Neuronal stem cell (in vitro differentiated cells): ENCODE measurements around the gene ALDH3A1.

Source experiments
- DNase-seq: peaks from one replicate; pipeline ENCODE4 v3.0.0-alpha.2; 2013; ENCODE audit warnings: low spot score
- H2AFZ ChIP-seq: one replicate; pipeline ENCODE4 v1.6.1; 2013; ENCODE audit warnings: mild to moderate bottlenecking, low read length, inconsistent platforms
- H2AK5ac ChIP-seq: 2 replicates; pipeline ENCODE4 v1.6.1; 2013; ENCODE audit warnings: low read depth, mild to moderate bottlenecking, inconsistent platforms, low read length, moderate library complexity, mixed read lengths
- H2BK120ac ChIP-seq: 2 replicates; pipeline ENCODE4 v1.6.1; 2013; ENCODE audit warnings: low read depth, mild to moderate bottlenecking, inconsistent platforms, low read length, moderate library complexity, mixed read lengths
- H2BK12ac ChIP-seq: one replicate; pipeline ENCODE4 v1.6.1; 2013; ENCODE audit warnings: low read length, inconsistent platforms
- H2BK15ac ChIP-seq: 2 replicates; pipeline ENCODE4 v1.6.1; 2013; ENCODE audit warnings: mild to moderate bottlenecking, low read length, inconsistent platforms, mixed read lengths
- H2BK5ac ChIP-seq: one replicate; pipeline ENCODE4 v1.6.1; 2013; ENCODE audit warnings: inconsistent platforms, mild to moderate bottlenecking, low read length, moderate library complexity
- H3K14ac ChIP-seq: one replicate; pipeline ENCODE4 v1.6.1; 2013; ENCODE audit warnings: low read length, inconsistent platforms
- H3K18ac ChIP-seq: 2 replicates; pipeline ENCODE4 v1.6.1; 2013; ENCODE audit warnings: low read length, inconsistent platforms
- H3K23ac ChIP-seq: 2 replicates; pipeline ENCODE4 v1.6.1; 2013; ENCODE audit warnings: low read depth, mild to moderate bottlenecking, mixed read lengths, low read length, inconsistent platforms; ENCODE audit not compliant: poor library complexity
- H3K27ac ChIP-seq: replicated peaks from 3 replicates; pipeline ENCODE4 v1.5.1; 2013; ENCODE audit warnings: low read length, inconsistent platforms
- H3K27me3 ChIP-seq, 3 experiments: 2 replicates each; pipeline ENCODE4 v1.6.1; 2013; ENCODE audit warnings: low read length in 3 of 3, mild to moderate bottlenecking in 2 of 3, inconsistent platforms in 1 of 3, low read depth in 1 of 3, mixed read lengths in 1 of 3, moderate library complexity in 1 of 3; ENCODE audit not compliant: control insufficient read depth in 3 of 3, insufficient read depth in 3 of 3
- H3K36me3 ChIP-seq, 2 donors: replicated peaks in 1 of 2; 2 replicates each; pipeline ENCODE4 v1.6.1; 2013; ENCODE audit warnings: low read length in 2 of 2; ENCODE audit not compliant: control insufficient read depth in 2 of 2, insufficient read depth in 2 of 2
- H3K4ac ChIP-seq: 2 replicates; pipeline ENCODE4 v1.6.1; 2013; ENCODE audit warnings: inconsistent platforms, mild to moderate bottlenecking, low read length, moderate library complexity
- H3K4me1 ChIP-seq, 2 donors: 1 replicate in 1 of 2; 2 replicates in 1 of 2; pipeline ENCODE4 v1.6.1; 2013; ENCODE audit warnings: low read length in 2 of 2, low read depth in 1 of 2; ENCODE audit not compliant: control insufficient read depth in 2 of 2, insufficient read depth in 1 of 2
- H3K4me2 ChIP-seq: one replicate; pipeline ENCODE4 v1.6.1; 2013; ENCODE audit warnings: mild to moderate bottlenecking, low read length, inconsistent platforms; ENCODE audit not compliant: insufficient read depth, poor library complexity, severe bottlenecking
- H3K4me3 ChIP-seq, 2 donors: 2 replicates each; pipeline ENCODE4 v1.5.1; 2013; ENCODE audit warnings: low read length in 2 of 2, mild to moderate bottlenecking in 2 of 2, inconsistent platforms in 1 of 2, moderate library complexity in 1 of 2
- H3K79me1 ChIP-seq: one replicate; pipeline ENCODE4 v1.6.1; 2013; ENCODE audit warnings: low read depth, mild to moderate bottlenecking, inconsistent platforms, low read length, moderate library complexity
- H3K9ac ChIP-seq: one replicate; pipeline ENCODE4 v1.6.1; 2013; ENCODE audit warnings: mild to moderate bottlenecking, low read depth, low read length, inconsistent platforms; ENCODE audit not compliant: poor library complexity
- H3K9me3 ChIP-seq, 2 donors: replicated peaks in 1 of 2; 2 replicates each; pipeline versions ENCODE3 to v1.6.1; 2013; ENCODE audit warnings: low read length in 2 of 2, mild to moderate bottlenecking in 2 of 2, inconsistent platforms in 1 of 2, low read depth in 1 of 2, mixed read lengths in 1 of 2, moderate library complexity in 1 of 2; ENCODE audit not compliant: control insufficient read depth in 2 of 2, insufficient read depth in 1 of 2
- H4K8ac ChIP-seq: one replicate; pipeline ENCODE4 v1.6.1; 2013; ENCODE audit warnings: low read depth, mild to moderate bottlenecking, inconsistent platforms, low read length, moderate library complexity
- H4K91ac ChIP-seq: one replicate; pipeline ENCODE4 v1.6.1; 2013; ENCODE audit warnings: low read length, low read depth, mild to moderate bottlenecking, inconsistent platforms; ENCODE audit not compliant: poor library complexity
- WGBS, 2 donors: extraction: QIAGEN DNeasy Blood & Tissue Kit; methylation state at CpG; one replicate each; pipeline ENCODE4 v1.1.7; 2013; ENCODE audit warnings: missing lambda C conversion rate in 2 of 2, mixed read lengths in 1 of 2; ENCODE audit not compliant: insufficient read length in 2 of 2, insufficient replicate concordance in 1 of 2; ENCODE audit errors: extremely low coverage in 2 of 2; 5-methylcytosine and 5-hydroxymethylcytosine counted together

Gene ALDH3A1

DNA sequence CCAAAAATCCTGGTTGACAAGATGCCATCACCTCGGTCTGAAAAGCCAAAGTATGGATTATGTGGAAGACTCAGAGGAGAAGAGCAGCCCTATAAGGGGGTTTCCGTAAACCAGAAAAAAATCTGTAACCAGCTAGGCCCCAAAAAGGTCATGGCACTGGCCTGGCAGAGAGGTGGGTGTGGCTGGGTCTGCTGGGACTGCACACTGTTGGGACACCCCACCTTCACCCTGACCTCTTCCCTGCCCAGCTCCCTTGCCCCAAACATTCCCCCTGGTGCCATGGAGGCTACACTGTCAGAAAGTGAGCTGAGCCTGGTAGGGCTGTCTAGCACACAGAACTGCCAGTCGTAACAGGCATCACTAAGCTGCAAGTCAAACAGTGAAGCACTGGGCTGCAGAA is 38.3 kb downstream of the ALDH3A1 start:
- peak overlapping the region; percentile 92 for H4K8ac ChIP-seq
- no peak overlapping the region for H3K14ac ChIP-seq
- no peak overlapping the region for H3K27ac ChIP-seq
- H3K4me2 ChIP-seq: no peak overlapping the region
- peaks cover 2% of the 10 kb centered on the region for H3K79me1 ChIP-seq
- DNase-seq: no peak
- H3K36me3 ChIP-seq: no peaks in the 10 kb centered on the region
- peaks cover 0 to 5% (median 0%) of the 10 kb centered on the region in 3 experiments for H3K27me3 ChIP-seq
- H3K4me1 ChIP-seq: peaks cover 2 to 22% of the 10 kb centered on the region in 2 donors
- H3K18ac ChIP-seq: peak overlapping the region; percentile 76
- H3K23ac ChIP-seq: no peak overlapping the region
- H2AK5ac ChIP-seq: peak overlapping the region; percentile 90
- H2BK15ac ChIP-seq: no peak overlapping the region
- WGBS, 2 donors: no CpG with 5 or more reads among the region's 3 CpGs
- no peak overlapping the region for H3K4ac ChIP-seq
- no peak overlapping the region for H3K4me3 ChIP-seq
- H3K9me3 ChIP-seq: no peaks in the 10 kb centered on the region
- no peak overlapping the region for H3K9ac ChIP-seq
- peak overlapping the region; percentile 41 for H2BK12ac ChIP-seq
- no peak overlapping the region for H2BK5ac ChIP-seq
- H2AFZ ChIP-seq: no peak overlapping the region
- H4K91ac ChIP-seq: peak overlapping the region; percentile 85
- no peak overlapping the region for H2BK120ac ChIP-seq

GRCh38 chr17:19708431-19709175 is 39.5 kb downstream of the ALDH3A1 start:
- Histone ChIP-seq H3K4ac (no peak overlapping the region), H3K4me2 (no peak overlapping the region), H2BK5ac (no peak overlapping the region), H2AFZ (no peak overlapping the region), H3K27me3 (peaks cover 0 to 5% (median 0%) of the 10 kb centered on the region in 3 experiments), H3K14ac (no peak overlapping the region), H3K9ac (no peak overlapping the region), H2AK5ac (peak overlapping the region; percentile 99), H3K4me1 (peaks cover 12 to 32% of the 10 kb centered on the region in 2 donors), H3K27ac (no peak overlapping the region), H2BK12ac (no peak overlapping the region), H3K18ac (peak overlapping the region; percentile 90), H3K79me1 (no peaks in the 10 kb centered on the region), H4K8ac (peak overlapping the region; percentile 9), H2BK120ac (peak overlapping the region; percentile 72), H3K36me3 (no peaks in the 10 kb centered on the region), H3K4me3 (no peak overlapping the region), H2BK15ac (peak overlapping the region; percentile 94), H4K91ac (peak overlapping the region; percentile 66), H3K23ac (no peak overlapping the region), H3K9me3 (no peaks in the 10 kb centered on the region)
- DNase-seq: no peak
- no CpG with 5 or more reads among the region's 6 CpGs for WGBS, 2 donors

- peak overlapping the region; percentile 31 for H2BK12ac ChIP-seq
- H2BK15ac ChIP-seq: peak overlapping the region; percentile 94
- H2AK5ac ChIP-seq: peak overlapping the region; percentile 99
- peaks cover 19 to 39% of the 10 kb centered on the region in 2 donors for H3K4me1 ChIP-seq
- WGBS, 2 donors: no CpG with 5 or more reads among the region's 11 CpGs
- H3K18ac ChIP-seq: peak overlapping the region; percentile 91
- H2BK120ac ChIP-seq: peak overlapping the region; percentile 36
- no peaks in the 10 kb centered on the region for H3K79me1 ChIP-seq
- peak overlapping the region; percentile 73 for H3K23ac ChIP-seq
- H3K27me3 ChIP-seq: peaks cover 0 to 5% (median 0%) of the 10 kb centered on the region in 3 experiments
- H3K4ac ChIP-seq: peak overlapping the region; percentile 86
- H3K27ac ChIP-seq: no peak overlapping the region
- H3K36me3 ChIP-seq: no peaks in the 10 kb centered on the region
- DNase-seq: no peak
- H2BK5ac ChIP-seq: no peak overlapping the region
- peak overlapping the region; percentile 56 for H4K8ac ChIP-seq
- no peak overlapping the region for H3K14ac ChIP-seq
- no peaks in the 10 kb centered on the region for H3K9me3 ChIP-seq
- H4K91ac ChIP-seq: peak overlapping the region; percentile 66
- no peak overlapping the region for H2AFZ ChIP-seq
- no peak overlapping the region for H3K9ac ChIP-seq
- no peak overlapping the region for H3K4me2 ChIP-seq
- no peak overlapping the region for H3K4me3 ChIP-seq
Measured at GRCh38 chr17:19707728-19708221, 40.3 kb downstream of the ALDH3A1 start.
